SK-N-SH (cell line): ENCODE results near the gene KRT4. TPM values are rescaled to one million over a fixed set of nuclear protein-coding genes. Genes with fewer than 3 reads are reported as not detected.

ENCODE experiments used
- CTCF ChIA-PET: fragments of 300-600, 350-600 bp; formaldehyde crosslinking; extraction: SDS; loops from one replicate; lab custom pipeline; 2021; lab: Yijun Ruan, JAX
- POLR2A ChIA-PET: fragments of 350-600 bp; sonication (Branson Sonifier 250); formaldehyde crosslinking; extraction: SDS; loops from one replicate; lab custom pipeline; 2020; ENCODE audit warnings: antibody characterized with exemption, inconsistent platforms; lab: Yijun Ruan, JAX
- DNase-seq: peaks from one replicate; pipeline ENCODE4 v3.0.0; 2012
- H2AFZ ChIP-seq: fragments of 200-600 bp; sonication (generic); 2 replicates; pipeline ENCODE4 v1.8.1; 2016; ENCODE audit warnings: antibody characterized with exemption, mild to moderate bottlenecking, low read depth
- H3F3A ChIP-seq: fragments of 200-600 bp; sonication (generic); replicated peaks from 2 replicates; pipeline ENCODE3; 2016; ENCODE audit warnings: antibody characterized with exemption, mild to moderate bottlenecking; ENCODE audit not compliant: insufficient read depth
- H3K27ac ChIP-seq, 2 experiments: fragments of 200-500 bp in 1 of 2; fragments of 200-600 bp in 1 of 2; sonication (Bioruptor generic) in 1 of 2; sonication (generic), shearing (Covaris generic) in 1 of 2; 2 replicates each; pipeline versions ENCODE4 v1.5.1 to v1.6.1; 2014 to 2016; ENCODE audit warnings: low read depth in 2 of 2, inconsistent platforms in 1 of 2, low read length in 1 of 2, mild to moderate bottlenecking in 1 of 2, mixed read lengths in 1 of 2
- H3K27me3 ChIP-seq: fragments of 200-600 bp; sonication (generic), shearing (Covaris generic); 2 replicates; pipeline ENCODE4 v1.6.1; 2016; ENCODE audit warnings: mixed run types; ENCODE audit not compliant: insufficient read depth
- H3K36me3 ChIP-seq, 2 experiments: fragments of 200-500 bp in 1 of 2; fragments of 200-600 bp in 1 of 2; sonication (Bioruptor generic) in 1 of 2; sonication (generic) in 1 of 2; replicated peaks in 1 of 2; 2 replicates each; pipeline versions ENCODE3 to v1.5.1; 2014 to 2016; ENCODE audit warnings: low read length in 1 of 2, mild to moderate bottlenecking in 1 of 2; ENCODE audit not compliant: insufficient read depth in 2 of 2, control insufficient read depth in 1 of 2
- H3K4me1 ChIP-seq, 2 experiments: fragments of 200-500 bp in 1 of 2; fragments of 200-600 bp in 1 of 2; sonication (Bioruptor generic) in 1 of 2; sonication (generic), shearing (Covaris generic) in 1 of 2; 2 replicates each; pipeline versions ENCODE4 v1.5.1 to v1.6.1; 2014 to 2016; ENCODE audit warnings: low read depth in 1 of 2, low read length in 1 of 2, mixed run types in 1 of 2; ENCODE audit not compliant: insufficient read depth in 2 of 2, control insufficient read depth in 1 of 2
- H3K4me2 ChIP-seq: fragments of 200-600 bp; sonication (generic), shearing (Covaris generic); 2 replicates; pipeline ENCODE4 v1.6.1; 2017; ENCODE audit warnings: mixed run types
- H3K4me3 ChIP-seq, 2 experiments: fragments of 200-500 bp in 1 of 2; fragments of 200-600 bp in 1 of 2; sonication (Bioruptor generic) in 1 of 2; sonication (generic), shearing (Covaris generic) in 1 of 2; 2 replicates each; pipeline versions ENCODE4 v1.5.1 to v1.8.1; 2014 to 2016; ENCODE audit warnings: low read depth in 2 of 2, inconsistent platforms in 1 of 2, low read length in 1 of 2, mild to moderate bottlenecking in 1 of 2, mixed read lengths in 1 of 2, moderate library complexity in 1 of 2
- H3K79me2 ChIP-seq: fragments of 200-600 bp; sonication (generic); 2 replicates; pipeline ENCODE4 v1.8.1; 2017; ENCODE audit warnings: mild to moderate bottlenecking; ENCODE audit not compliant: insufficient read depth
- H3K9ac ChIP-seq: fragments of 200-600 bp; sonication (generic); 2 replicates; pipeline ENCODE4 v1.6.1; 2017; ENCODE audit warnings: mixed run types
- H3K9me2 ChIP-seq: fragments of 200-600 bp; sonication (generic); 2 replicates; pipeline ENCODE4 v1.6.1; 2017; ENCODE audit warnings: mixed run types
- H3K9me3 ChIP-seq: fragments of 200-600 bp; sonication (generic); 2 replicates; pipeline ENCODE4 v1.6.1; 2017; ENCODE audit warnings: mixed run types, mild to moderate bottlenecking, moderate library complexity
- H4K20me1 ChIP-seq: fragments of 200-600 bp; sonication (generic); 2 replicates; pipeline ENCODE4 v1.6.1; 2017; ENCODE audit warnings: mild to moderate bottlenecking, mixed run types; ENCODE audit not compliant: insufficient read depth
- CHD2 ChIP-seq: fragments of 150-350 bp; IDR thresholded peaks from 2 replicates; pipeline ENCODE4 v1.6.1; 2018; ENCODE audit warnings: low read length; ENCODE audit not compliant: partially characterized antibody
- ELF1 ChIP-seq: IDR thresholded peaks from 2 replicates; pipeline ENCODE4 v1.4.0; 2012
- EP300 ChIP-seq, 2 experiments: IDR thresholded peaks; 2 replicates each; pipeline versions ENCODE4 v1.4.0 to v1.6.1; 2012; ENCODE audit warnings: borderline replicate concordance in 1 of 2, low read depth in 1 of 2, low read length in 1 of 2
- GABPA ChIP-seq: IDR thresholded peaks from 2 replicates; pipeline ENCODE4 v1.4.0; 2012; ENCODE audit warnings: low read depth, mild to moderate bottlenecking
- GATA2 ChIP-seq: sonication (generic); formaldehyde crosslinking; IDR thresholded peaks from 2 replicates; pipeline ENCODE4 v1.5.0; 2020; ENCODE audit warnings: mild to moderate bottlenecking, missing genetic modification reagents
- IRF3 ChIP-seq: fragments of 150-350 bp; IDR thresholded peaks from 2 replicates; pipeline ENCODE4 v1.6.1; 2016; ENCODE audit warnings: mild to moderate bottlenecking, low read depth, low read length
- NRF1 ChIP-seq: IDR thresholded peaks from 2 replicates; pipeline ENCODE4 v1.6.1; 2012; ENCODE audit warnings: low read depth, mild to moderate bottlenecking, low read length
- POLR2AphosphoS5 ChIP-seq: IDR thresholded peaks from 2 replicates; pipeline ENCODE4 v1.6.1; 2012; ENCODE audit warnings: low read depth, low read length
- REST ChIP-seq: IDR thresholded peaks from 2 replicates; pipeline ENCODE4 v1.6.1; 2012; ENCODE audit warnings: mild to moderate bottlenecking, low read depth, low read length, moderate library complexity
- RXRA ChIP-seq: IDR thresholded peaks from 2 replicates; pipeline ENCODE4 v1.4.0; 2012; ENCODE audit warnings: low read depth, mild to moderate bottlenecking, borderline replicate concordance
- TCF12 ChIP-seq: IDR thresholded peaks from 2 replicates; pipeline ENCODE4 v1.4.0; 2012
- TEAD4 ChIP-seq: IDR thresholded peaks from 2 replicates; pipeline ENCODE4 v1.4.0; 2012; ENCODE audit warnings: mild to moderate bottlenecking, borderline replicate concordance; ENCODE audit not compliant: insufficient read depth
- USF1 ChIP-seq: IDR thresholded peaks from 2 replicates; pipeline ENCODE4 v1.4.0; 2012; ENCODE audit warnings: low read depth, borderline replicate concordance
- YY1 ChIP-seq: IDR thresholded peaks from 2 replicates; pipeline ENCODE4 v1.4.0; 2012; ENCODE audit warnings: low read depth, mild to moderate bottlenecking
- WGBS: methylation state at CpG from one replicate; pipeline ENCODE4 v1.1.6; 2017; ENCODE audit warnings: low lambda C conversion rate; 5-methylcytosine and 5-hydroxymethylcytosine counted together
- polyA plus RNA-seq, 3 experiments: library from polyadenylated mRNA; depleted of rRNA; stranded (reverse); fragments of >200 nt; gene quantifications; 2 replicates each; pipeline ENCODE4 v1.2.3, GENCODE V29; 2012

The KRT4 gene
- polyA plus RNA-seq, 1 of the 3 experiments (the other 2 are of a cell fraction), result not detected

GRCh38 chr12:52799505-52800211 is 14.3 kb downstream of the KRT4 start:
- H3K4me2 ChIP-seq, result no peak overlapping the region
- no peak overlapping the region for H2AFZ ChIP-seq
- no peaks in the 10 kb centered on the region for H3K79me2 ChIP-seq
- H3K9me2 ChIP-seq, result no peaks in the 10 kb centered on the region
- H3F3A ChIP-seq, result peaks cover 3% of the 10 kb centered on the region
- H3K9ac ChIP-seq, result no peak overlapping the region
- CTCF ChIA-PET, result interaction anchor here (1.4 kb wide), 1 partner anchor 80 kb away, joined by 5 read pairs; no protein-coding TSS in a partner anchor
- DNase-seq, result no peak
- no peak for TF ChIP-seq NRF1
- no peak for TF ChIP-seq TEAD4
- no peak for TF ChIP-seq POLR2AphosphoS5
- no peak for TF ChIP-seq CHD2
- TF ChIP-seq IRF3, result no peak
- TF ChIP-seq TCF12, result no peak
- TF ChIP-seq REST, result no peak
- no peak for TF ChIP-seq GATA2 (CRISPR knock-in tag)
- TF ChIP-seq YY1, result no peak
- TF ChIP-seq ELF1, result no peak
- no peak for TF ChIP-seq EP300 (IDR thresholded peaks at IDR 0.05; ENCODE audit: borderline replicate concordance in 1 of 2, low read depth in 1 of 2, low read length in 1 of 2)
- no peak for TF ChIP-seq USF1
- no peak for TF ChIP-seq GABPA
- no peak for TF ChIP-seq RXRA
- 31% methylated on average over 5 of the region's 5 CpGs for WGBS
- no peaks in the 10 kb centered on the region for H3K36me3 ChIP-seq
- no peak overlapping the region for H3K27ac ChIP-seq
- H3K4me3 ChIP-seq, result no peak overlapping the region
- H3K27me3 ChIP-seq, result peaks cover 8% of the 10 kb centered on the region; the same call in 1 of the 2 replicates
- no peaks in the 10 kb centered on the region for H3K4me1 ChIP-seq
- H4K20me1 ChIP-seq, result no peaks in the 10 kb centered on the region
- H3K9me3 ChIP-seq, result no peaks in the 10 kb centered on the region
- POLR2A ChIA-PET, result no interaction called here
